ENCODE results near the gene MLC1. TPM values are rescaled to one million over a fixed set of nuclear protein-coding genes. Genes with fewer than 3 reads are reported as not detected.

Gene MLC1
- total and polyA plus RNA-seq, 2 donors (not counting 1 experiment from before 2014, with no cell fraction given), result 0.34 TPM; not detected in 1

DNA sequence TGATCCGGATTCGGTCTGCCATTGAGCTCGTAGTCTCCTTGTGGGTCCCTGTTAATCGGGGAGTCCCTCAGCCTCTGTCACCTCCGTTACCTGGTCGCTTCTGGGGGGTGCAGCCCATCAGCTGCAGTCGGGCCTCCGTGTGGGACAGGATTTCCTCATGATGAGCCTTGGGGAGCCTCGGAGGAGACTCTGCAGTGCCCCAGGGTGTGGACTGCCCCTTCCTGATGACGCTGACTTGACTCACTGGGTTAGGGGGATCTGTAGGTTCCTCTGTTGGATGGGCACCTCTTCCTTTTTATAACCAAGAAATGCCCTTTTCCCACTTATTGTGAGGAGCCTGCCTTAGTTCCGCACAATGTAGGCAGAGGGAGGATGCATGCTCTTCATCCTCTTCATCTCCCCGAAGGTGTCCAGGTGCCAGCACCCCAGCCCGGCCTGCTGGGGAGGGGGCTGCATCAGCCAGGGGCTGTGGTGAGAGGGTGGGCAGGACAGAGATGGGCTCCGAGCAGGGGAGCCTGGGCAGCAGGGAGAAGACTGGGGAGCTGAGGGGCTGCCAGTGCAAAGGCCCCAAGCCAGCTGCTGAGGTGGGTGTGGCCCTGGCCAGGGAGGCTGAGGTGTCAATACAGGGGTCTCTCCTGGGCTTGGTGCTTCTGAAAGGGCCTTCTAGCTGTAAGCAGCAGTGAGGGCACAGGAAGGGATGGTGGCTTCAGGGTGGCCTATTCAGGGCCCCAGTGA lies 13.6 kb downstream of the MLC1 start:
- no peak overlapping the region for H3K27ac ChIP-seq (ENCODE audit: low read length in 2 of 2)
- H3K4me3 ChIP-seq (ENCODE audit: control extremely low read depth in 1 of 5, extremely low read depth in 1 of 5, insufficient read depth in 1 of 5, low read depth in 2 of 5, low read length in 4 of 5), result no peak overlapping the region
- H4K20me1 ChIP-seq (ENCODE audit: control insufficient read depth, insufficient read depth, low read length, poor library complexity, severe bottlenecking), result no peaks in the 10 kb centered on the region
- no peaks in the 10 kb centered on the region for H3K9me3 ChIP-seq (ENCODE audit: control extremely low read depth in 1 of 3, control insufficient read depth in 2 of 3, insufficient read depth in 1 of 3, low read length in 2 of 3)
- H2AFZ ChIP-seq (ENCODE audit: insufficient read depth, low read depth, low read length, poor library complexity, severe bottlenecking), result no peak overlapping the region
- DNase-seq, result no peak
- no peak overlapping the region for H3K4me3 Mint-ChIP-seq
- intact Hi-C loops (cut with micrococcal nuclease), result no loop called here
- H3K9me3 Mint-ChIP-seq (ENCODE audit: insufficient read depth), result no peaks in the 10 kb centered on the region
- no peaks in the 10 kb centered on the region for H3K4me1 ChIP-seq (ENCODE audit: control insufficient read depth in 2 of 2, insufficient read depth in 2 of 2, low read length in 2 of 2)
- peaks cover 2% of the 10 kb centered on the region for H3K4me1 Mint-ChIP-seq
- peaks cover 0 to 2% (median 0%) of the 10 kb centered on the region in 4 experiments for H3K27me3 ChIP-seq (replicated peaks in 1 of 4; ENCODE audit: control extremely low read depth in 1 of 4, control insufficient read depth in 3 of 4, insufficient read depth in 4 of 4, low read length in 3 of 4)
- no peaks in the 10 kb centered on the region for H3K79me2 ChIP-seq (ENCODE audit: control insufficient read depth, insufficient read depth, low read length)
- no peak for ATAC-seq (ENCODE audit: low read depth)
- ChIA-PET CTCF (no interaction called here), POLR2A (interaction anchor here (0.7 kb wide), 1 partner anchor 377 kb away, joined by 3 read pairs; no protein-coding TSS in a partner anchor)
- H3K4me2 ChIP-seq (replicated peaks; ENCODE audit: low read depth, low read length, poor library complexity, severe bottlenecking), result no peak overlapping the region
- peaks cover 2% of the 10 kb centered on the region for H3K27me3 Mint-ChIP-seq
- H3K9ac ChIP-seq (ENCODE audit: low read length), result no peak overlapping the region
- no peak for TF ChIP-seq EZH2 (IDR thresholded peaks at IDR 0.05; ENCODE audit: borderline replicate concordance, insufficient read depth, low read depth, low read length, poor library complexity, severe bottlenecking)
- TF ChIP-seq, protein P1, sequence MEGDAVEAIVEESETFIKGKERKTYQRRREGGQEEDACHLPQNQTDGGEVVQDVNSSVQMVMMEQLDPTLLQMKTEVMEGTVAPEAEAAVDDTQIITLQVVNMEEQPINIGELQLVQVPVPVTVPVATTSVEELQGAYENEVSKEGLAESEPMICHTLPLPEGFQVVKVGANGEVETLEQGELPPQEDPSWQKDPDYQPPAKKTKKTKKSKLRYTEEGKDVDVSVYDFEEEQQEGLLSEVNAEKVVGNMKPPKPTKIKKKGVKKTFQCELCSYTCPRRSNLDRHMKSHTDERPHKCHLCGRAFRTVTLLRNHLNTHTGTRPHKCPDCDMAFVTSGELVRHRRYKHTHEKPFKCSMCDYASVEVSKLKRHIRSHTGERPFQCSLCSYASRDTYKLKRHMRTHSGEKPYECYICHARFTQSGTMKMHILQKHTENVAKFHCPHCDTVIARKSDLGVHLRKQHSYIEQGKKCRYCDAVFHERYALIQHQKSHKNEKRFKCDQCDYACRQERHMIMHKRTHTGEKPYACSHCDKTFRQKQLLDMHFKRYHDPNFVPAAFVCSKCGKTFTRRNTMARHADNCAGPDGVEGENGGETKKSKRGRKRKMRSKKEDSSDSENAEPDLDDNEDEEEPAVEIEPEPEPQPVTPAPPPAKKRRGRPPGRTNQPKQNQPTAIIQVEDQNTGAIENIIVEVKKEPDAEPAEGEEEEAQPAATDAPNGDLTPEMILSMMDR (IDR thresholded peaks at IDR 0.05), result no peak
- 88% methylated on average over 11 of the region's 14 CpGs for WGBS (ENCODE audit: insufficient coverage)
- no peaks in the 10 kb centered on the region for H3K36me3 ChIP-seq (replicated peaks in 1 of 2; ENCODE audit: control extremely low read depth in 1 of 2, control insufficient read depth in 1 of 2, extremely low read depth in 1 of 2, insufficient read depth in 2 of 2, low read length in 1 of 2)
- H3K27ac Mint-ChIP-seq, result no peak overlapping the region

DNA sequence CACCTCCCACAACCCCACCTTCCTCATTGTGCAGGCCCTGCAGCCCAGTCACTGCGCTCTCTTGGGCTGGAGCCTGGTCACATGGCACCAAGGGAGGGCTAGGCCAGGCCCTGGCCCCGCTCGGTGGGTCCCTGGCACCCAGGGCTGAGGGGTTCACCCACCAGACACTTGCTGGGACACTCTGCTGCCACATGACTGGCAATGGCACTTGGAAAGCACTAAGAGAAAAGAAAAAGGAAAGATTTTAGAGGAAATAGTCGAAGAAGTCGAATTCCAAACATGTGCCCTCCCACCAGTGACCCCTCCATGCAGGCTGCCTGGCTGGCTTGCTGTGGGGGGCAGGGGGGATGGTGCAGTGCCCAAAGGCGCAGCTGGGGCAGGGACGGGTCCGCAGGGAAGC lies 14.9 kb downstream of the MLC1 start:
- Mint-ChIP-seq H3K27me3 (no peaks in the 10 kb centered on the region), H3K27ac (no peak overlapping the region), H3K9me3 (ENCODE audit: insufficient read depth) (no peaks in the 10 kb centered on the region), H3K4me3 (no peak overlapping the region), H3K4me1 (no peaks in the 10 kb centered on the region)
- no peaks in the 10 kb centered on the region for H3K9me3 ChIP-seq (ENCODE audit: control extremely low read depth in 1 of 3, control insufficient read depth in 2 of 3, insufficient read depth in 1 of 3, low read length in 2 of 3)
- intact Hi-C loops (cut with micrococcal nuclease), result no loop called here
- ChIA-PET CTCF (no interaction called here), POLR2A (no interaction called here)
- no peaks in the 10 kb centered on the region for H3K4me1 ChIP-seq (ENCODE audit: control insufficient read depth in 2 of 2, insufficient read depth in 2 of 2, low read length in 2 of 2)
- no peaks in the 10 kb centered on the region for H3K79me2 ChIP-seq (ENCODE audit: control insufficient read depth, insufficient read depth, low read length)
- no peaks in the 10 kb centered on the region for H4K20me1 ChIP-seq (ENCODE audit: control insufficient read depth, insufficient read depth, low read length, poor library complexity, severe bottlenecking)
- no peak for ATAC-seq (ENCODE audit: low read depth)
- 89% methylated on average over 6 of the region's 8 CpGs for WGBS (ENCODE audit: insufficient coverage)
- H3K27ac ChIP-seq (ENCODE audit: low read length in 2 of 2), result no peak overlapping the region
- no peak overlapping the region for H3K4me3 ChIP-seq (ENCODE audit: control extremely low read depth in 1 of 5, extremely low read depth in 1 of 5, insufficient read depth in 1 of 5, low read depth in 2 of 5, low read length in 4 of 5)
- H3K36me3 ChIP-seq (replicated peaks in 1 of 2; ENCODE audit: control extremely low read depth in 1 of 2, control insufficient read depth in 1 of 2, extremely low read depth in 1 of 2, insufficient read depth in 2 of 2, low read length in 1 of 2), result no peaks in the 10 kb centered on the region
- no peak overlapping the region for H2AFZ ChIP-seq (ENCODE audit: insufficient read depth, low read depth, low read length, poor library complexity, severe bottlenecking)
- H3K4me2 ChIP-seq (replicated peaks; ENCODE audit: low read depth, low read length, poor library complexity, severe bottlenecking), result no peak overlapping the region
- TF ChIP-seq EZH2 (IDR thresholded peaks at IDR 0.05; ENCODE audit: borderline replicate concordance, insufficient read depth, low read depth, low read length, poor library complexity, severe bottlenecking), result no peak
- TF ChIP-seq, protein P1 (IDR thresholded peaks at IDR 0.05), result no peak
- DNase-seq, result no peak
- H3K27me3 ChIP-seq (replicated peaks in 1 of 4; ENCODE audit: control extremely low read depth in 1 of 4, control insufficient read depth in 3 of 4, insufficient read depth in 4 of 4, low read length in 3 of 4), result peaks cover 0 to 2% (median 0%) of the 10 kb centered on the region in 4 experiments
- H3K9ac ChIP-seq (ENCODE audit: low read length), result no peak overlapping the region
